Upper lobe of left lung (tissue), 4 donors: ENCODE data around the gene CD33.

Experiments used
- POLR2A ChIP-seq, 4 donors: fragments of 450-650 bp; IDR thresholded peaks; one replicate each; pipeline ENCODE4 v1.5.1; 2016 to 2017; ENCODE audit warnings: antibody characterized with exemption in 4 of 4, mild to moderate bottlenecking in 2 of 4
- POLR2AphosphoS5 ChIP-seq, 2 donors: sonication (generic); formaldehyde crosslinking; IDR thresholded peaks; one replicate each; pipeline ENCODE4 v1.5.1; 2017; ENCODE audit warnings: antibody characterized with exemption in 2 of 2
- TF ChIP-seq, protein P1 (sequence below), 6 experiments: fragments of 450-650 bp in 4 of 6; fragments of 200-600 bp in 2 of 6; sonication (generic) in 2 of 6; IDR thresholded peaks; one replicate each; pipeline ENCODE4 v1.5.1; 2016 to 2019; ENCODE audit warnings: antibody characterized with exemption in 6 of 6

DNA sequence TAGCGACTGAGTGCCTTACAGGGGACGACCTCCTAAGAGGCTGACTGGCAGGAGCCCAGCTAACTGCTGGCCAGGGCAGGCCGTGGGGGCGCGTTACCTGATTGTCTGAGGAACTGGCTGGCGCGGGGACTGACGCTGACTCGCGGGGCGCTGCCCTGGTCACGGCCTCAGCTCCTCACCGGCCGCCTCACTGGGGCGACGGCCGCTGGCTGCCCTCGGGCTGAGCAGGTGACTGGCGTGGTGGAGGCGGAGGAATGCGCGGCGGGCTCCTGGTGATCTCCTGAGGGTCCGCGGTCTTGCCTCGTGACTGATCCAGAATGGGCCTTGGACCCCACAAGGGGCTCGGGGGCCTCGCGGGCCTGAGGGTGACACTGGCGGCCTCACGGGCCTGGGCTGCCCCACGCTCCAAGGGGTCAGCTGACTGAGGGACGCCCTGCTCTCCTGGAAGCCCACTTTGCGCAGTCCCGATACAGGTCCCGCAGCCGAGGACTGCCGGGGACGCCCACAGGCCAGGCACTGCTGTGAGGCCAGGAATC lies 43.4 kb upstream of the CD33 start:
- TF ChIP-seq POLR2A (IDR thresholded peaks at IDR 0.05) (no peak), POLR2AphosphoS5 (IDR thresholded peaks at IDR 0.05) (no peak)
- TF ChIP-seq, protein P1, sequence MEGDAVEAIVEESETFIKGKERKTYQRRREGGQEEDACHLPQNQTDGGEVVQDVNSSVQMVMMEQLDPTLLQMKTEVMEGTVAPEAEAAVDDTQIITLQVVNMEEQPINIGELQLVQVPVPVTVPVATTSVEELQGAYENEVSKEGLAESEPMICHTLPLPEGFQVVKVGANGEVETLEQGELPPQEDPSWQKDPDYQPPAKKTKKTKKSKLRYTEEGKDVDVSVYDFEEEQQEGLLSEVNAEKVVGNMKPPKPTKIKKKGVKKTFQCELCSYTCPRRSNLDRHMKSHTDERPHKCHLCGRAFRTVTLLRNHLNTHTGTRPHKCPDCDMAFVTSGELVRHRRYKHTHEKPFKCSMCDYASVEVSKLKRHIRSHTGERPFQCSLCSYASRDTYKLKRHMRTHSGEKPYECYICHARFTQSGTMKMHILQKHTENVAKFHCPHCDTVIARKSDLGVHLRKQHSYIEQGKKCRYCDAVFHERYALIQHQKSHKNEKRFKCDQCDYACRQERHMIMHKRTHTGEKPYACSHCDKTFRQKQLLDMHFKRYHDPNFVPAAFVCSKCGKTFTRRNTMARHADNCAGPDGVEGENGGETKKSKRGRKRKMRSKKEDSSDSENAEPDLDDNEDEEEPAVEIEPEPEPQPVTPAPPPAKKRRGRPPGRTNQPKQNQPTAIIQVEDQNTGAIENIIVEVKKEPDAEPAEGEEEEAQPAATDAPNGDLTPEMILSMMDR (IDR thresholded peaks at IDR 0.05): no peak
